Osteoblast (primary cell): ENCODE results near the gene DCAF7. TPM values are rescaled to one million over a fixed set of nuclear protein-coding genes. Genes with fewer than 3 reads are reported as not detected.

ENCODE experiments used
- DNase-seq: peaks from one replicate; pipeline ENCODE4 v3.0.0; 2011; ENCODE audit warnings: low spot score, mixed read lengths; ENCODE audit not compliant: insufficient read length; ENCODE audit errors: missing footprints
- H2AFZ ChIP-seq: 2 replicates; pipeline ENCODE4 v1.6.0; 2011; ENCODE audit warnings: mild to moderate bottlenecking, low read length
- H3K27ac ChIP-seq: 2 replicates; pipeline ENCODE4 v1.5.1; 2011; ENCODE audit warnings: mild to moderate bottlenecking, low read depth, low read length, moderate library complexity
- H3K27me3 ChIP-seq: 2 replicates; pipeline ENCODE4 v1.6.0; 2012; ENCODE audit warnings: mild to moderate bottlenecking, control low read depth, inconsistent platforms, low read length, moderate library complexity; ENCODE audit not compliant: insufficient read depth
- H3K36me3 ChIP-seq: 2 replicates; pipeline ENCODE4 v1.5.1; 2011; ENCODE audit warnings: mild to moderate bottlenecking, low read length, control low read depth, moderate library complexity; ENCODE audit not compliant: insufficient read depth
- H3K4me1 ChIP-seq: 2 replicates; pipeline ENCODE4 v1.5.1; 2011; ENCODE audit warnings: mild to moderate bottlenecking, low read length, control low read depth, moderate library complexity; ENCODE audit not compliant: insufficient read depth
- H3K4me2 ChIP-seq: 2 replicates; pipeline ENCODE4 v1.6.0; 2011; ENCODE audit warnings: mild to moderate bottlenecking, low read length; ENCODE audit not compliant: insufficient read depth
- H3K4me3 ChIP-seq: fragments of 200-600 bp; sonication (generic); 3 replicates; pipeline ENCODE4 v1.5.1; 2012; ENCODE audit warnings: mild to moderate bottlenecking, low read length, inconsistent platforms; ENCODE audit not compliant: insufficient read depth
- H3K79me2 ChIP-seq: 2 replicates; pipeline ENCODE4 v1.6.0; 2012; ENCODE audit warnings: mild to moderate bottlenecking, low read length, control low read depth, inconsistent platforms; ENCODE audit not compliant: insufficient read depth
- H3K9me3 ChIP-seq: 2 replicates; pipeline ENCODE4 v1.5.1; 2011; ENCODE audit warnings: low read depth, low read length, control low read depth
- H4K20me1 ChIP-seq: 2 replicates; pipeline ENCODE4 v1.6.0; 2012; ENCODE audit warnings: mild to moderate bottlenecking, low read length, control low read depth; ENCODE audit not compliant: insufficient read depth
- CTCF ChIP-seq: IDR thresholded peaks from 2 replicates; pipeline ENCODE4 v1.5.1; 2011; ENCODE audit warnings: mild to moderate bottlenecking, low read depth, low read length, moderate library complexity; ENCODE audit errors: extremely low read depth
- total RNA-seq: library from RNA; depleted of rRNA; stranded (reverse); fragments of >200 nt; gene quantifications from 2 replicates; pipeline ENCODE4 v1.2.3, GENCODE V29; 2012

DCAF7 gene
- total RNA-seq, 1 donor = 24.6 TPM

GRCh38 chr17:63601439-63602371 is 51.4 kb downstream of the DCAF7 start:
- no peak for TF ChIP-seq CTCF
- Histone ChIP-seq H3K79me2 (peaks cover 17% of the 10 kb centered on the region), H3K4me3 (peak overlapping the region; percentile 91), H3K9me3 (no peaks in the 10 kb centered on the region), H4K20me1 (peaks cover 3% of the 10 kb centered on the region), H3K36me3 (peaks cover 19% of the 10 kb centered on the region), H3K27me3 (no peaks in the 10 kb centered on the region), H3K4me2 (peak overlapping the region; percentile 92), H2AFZ (peak overlapping the region; percentile 90), H3K4me1 (peaks cover 16% of the 10 kb centered on the region), H3K27ac (peak overlapping the region; percentile 80)
- no peak for DNase-seq

DNA sequence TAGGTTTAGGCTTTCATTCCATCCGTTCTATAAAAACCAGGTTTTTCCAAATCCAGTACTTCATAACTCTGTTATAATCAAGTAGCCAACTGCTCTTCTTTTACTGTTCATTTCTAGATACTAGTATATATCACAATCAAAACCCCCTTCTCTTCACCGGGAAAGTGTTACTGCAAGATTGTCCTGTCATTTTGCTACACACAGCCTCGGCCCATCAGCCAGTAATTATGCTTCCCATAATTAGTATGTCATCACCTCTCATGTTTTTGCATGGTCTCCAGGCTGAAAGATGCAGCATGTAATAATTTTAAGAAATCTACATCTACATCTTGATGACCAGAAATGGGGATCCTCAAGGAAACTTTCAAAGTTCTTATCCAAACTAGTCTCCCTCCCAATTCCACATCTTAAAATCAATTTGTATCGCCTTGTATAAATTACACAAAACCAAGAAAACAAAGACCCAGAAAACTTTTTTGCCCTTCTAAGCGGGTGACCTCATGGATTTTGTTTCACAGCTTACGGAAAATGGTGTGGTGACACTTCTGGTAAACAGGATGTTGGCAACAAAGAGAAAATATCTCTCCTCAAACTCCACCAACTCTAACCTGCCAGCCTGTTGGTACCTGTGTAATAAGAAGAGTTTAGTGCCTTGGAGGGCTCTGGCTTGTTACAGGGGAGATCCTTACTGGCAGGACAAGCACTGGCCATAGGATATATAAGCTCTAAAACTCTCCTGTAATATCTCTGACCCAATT is 59.7 kb downstream of the DCAF7 start:
- no peaks in the 10 kb centered on the region for H3K79me2 ChIP-seq
- no peaks in the 10 kb centered on the region for H3K4me1 ChIP-seq
- TF ChIP-seq CTCF = no peak
- no peak overlapping the region for H3K4me2 ChIP-seq
- DNase-seq = no peak
- no peaks in the 10 kb centered on the region for H3K9me3 ChIP-seq
- no peak overlapping the region for H3K27ac ChIP-seq
- peaks cover 41% of the 10 kb centered on the region for H3K36me3 ChIP-seq
- no peak overlapping the region for H2AFZ ChIP-seq
- H3K27me3 ChIP-seq = no peaks in the 10 kb centered on the region
- H3K4me3 ChIP-seq = no peak overlapping the region
- H4K20me1 ChIP-seq = peaks cover 3% of the 10 kb centered on the region

- no peaks in the 10 kb centered on the region for H3K79me2 ChIP-seq
- H3K4me3 ChIP-seq = no peak overlapping the region
- no peaks in the 10 kb centered on the region for H3K27me3 ChIP-seq
- peaks cover 32% of the 10 kb centered on the region for H3K36me3 ChIP-seq
- no peak for TF ChIP-seq CTCF
- H3K27ac ChIP-seq = no peak overlapping the region
- no peaks in the 10 kb centered on the region for H3K9me3 ChIP-seq
- no peak for DNase-seq
- peaks cover 3% of the 10 kb centered on the region for H4K20me1 ChIP-seq
- no peak overlapping the region for H3K4me2 ChIP-seq
- H3K4me1 ChIP-seq = no peaks in the 10 kb centered on the region
- H2AFZ ChIP-seq = no peak overlapping the region
These were observed 60.6 kb downstream of the DCAF7 start for GRCh38 chr17:63610854-63611253.

GRCh38 chr17:63611354-63611753 is 61.1 kb downstream of the DCAF7 start:
- Histone ChIP-seq H3K9me3 (no peaks in the 10 kb centered on the region), H3K4me3 (no peak overlapping the region), H4K20me1 (no peaks in the 10 kb centered on the region), H3K36me3 (peaks cover 27% of the 10 kb centered on the region), H3K27me3 (no peaks in the 10 kb centered on the region), H2AFZ (no peak overlapping the region), H3K4me2 (no peak overlapping the region), H3K27ac (no peak overlapping the region), H3K79me2 (no peaks in the 10 kb centered on the region), H3K4me1 (no peaks in the 10 kb centered on the region)
- no peak for TF ChIP-seq CTCF
- DNase-seq = no peak
